Left forelimb (tissue), 1 donor: ENCODE measurements around the gene SLC22A17.

Experiments
- DNase-seq: peaks from one replicate; pipeline ENCODE4 v3.0.0-alpha.2; 2018; ENCODE audit warnings: low spot score

The SLC22A17 gene

DNA sequence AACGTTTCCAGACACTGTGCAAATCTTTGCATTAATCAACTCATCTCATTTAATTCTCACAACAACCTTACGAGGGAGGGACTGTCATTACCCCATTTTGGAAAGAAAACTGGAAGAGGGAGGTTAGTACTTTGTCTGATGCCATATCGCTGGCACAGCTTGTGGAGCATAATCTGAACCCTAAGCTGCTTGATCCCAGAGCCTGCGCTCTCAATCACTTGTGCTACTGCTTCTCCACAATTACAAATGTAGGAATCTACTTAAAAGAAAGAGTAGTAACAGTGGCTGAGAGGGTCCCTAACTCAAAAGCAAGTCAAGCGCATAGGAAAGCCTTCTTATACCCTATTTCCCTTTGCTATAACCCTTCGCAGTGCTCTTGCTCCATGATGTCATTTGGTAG lies 9.1 kb upstream of the SLC22A17 start:
- peak; percentile 4 for DNase-seq

- DNase-seq = peak; percentile 37
Measured at GRCh38 chr14:23361320-23361719, 8.6 kb upstream of the SLC22A17 start.

GRCh38 chr14:23360496-23360895 lies 7.8 kb upstream of the SLC22A17 start:
- peak; percentile 59 for DNase-seq

- DNase-seq = peak; percentile 42
Measured at GRCh38 chr14:23359722-23360447, 7.2 kb upstream of the SLC22A17 start.

- DNase-seq = no peak
Measured at GRCh38 chr14:23359167-23359626, 6.5 kb upstream of the SLC22A17 start.

DNA sequence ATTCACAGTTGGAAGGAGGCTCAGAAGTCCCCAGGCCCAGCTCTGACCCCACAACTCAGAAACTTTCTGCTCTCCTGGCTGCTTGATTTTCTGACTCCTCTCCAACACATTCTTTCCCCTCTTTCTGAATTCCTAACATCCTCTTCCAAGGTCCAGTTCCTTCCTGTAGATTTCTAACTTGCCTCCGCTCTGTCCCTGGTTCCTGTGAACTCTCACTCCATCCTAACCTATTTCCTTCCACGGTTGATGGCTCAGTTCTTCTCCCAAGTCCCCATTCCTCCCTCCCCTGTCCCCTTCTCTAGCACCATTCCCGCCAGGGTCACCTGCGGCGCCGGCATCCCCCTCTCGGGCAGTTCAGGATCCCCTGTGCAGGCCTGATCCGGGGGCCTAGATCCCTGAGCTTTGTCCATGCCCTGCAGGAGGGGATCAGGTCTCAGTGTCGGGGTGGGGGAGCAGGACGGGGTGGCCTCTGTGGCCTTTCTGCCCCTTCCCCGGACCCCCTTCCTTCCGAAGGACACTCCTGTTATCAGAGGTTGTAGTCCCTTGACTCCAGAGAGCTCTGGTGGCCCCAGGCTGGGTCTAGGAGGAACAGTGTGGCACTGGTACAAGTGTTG lies 6.0 kb upstream of the SLC22A17 start:
- peak; percentile 46 for DNase-seq

DNA sequence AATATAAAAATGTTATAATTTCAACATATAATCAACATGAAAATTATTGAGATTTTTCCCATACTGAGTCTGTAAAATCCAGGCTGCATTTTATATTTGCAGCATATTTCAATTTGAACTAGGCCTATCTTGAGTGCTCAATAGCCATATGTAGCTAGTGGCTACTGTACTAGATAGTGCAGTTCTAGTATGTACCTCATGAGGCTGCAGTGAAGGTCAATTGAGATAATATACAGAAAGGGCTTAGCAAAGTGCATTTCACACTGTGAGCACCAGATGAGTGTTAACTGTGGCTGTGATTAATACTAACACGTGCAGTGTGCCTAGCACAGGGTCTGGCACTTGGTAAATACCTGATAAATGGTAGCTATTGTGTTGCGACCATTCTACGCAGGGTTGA lies 5.4 kb upstream of the SLC22A17 start:
- peak; percentile 58 for DNase-seq

- DNase-seq = peak; percentile 49
Measured at GRCh38 chr14:23357261-23357660, 4.6 kb upstream of the SLC22A17 start.

- DNase-seq = peak; percentile 37
Measured at GRCh38 chr14:23356662-23357061, 4.0 kb upstream of the SLC22A17 start.

- peak; percentile 61 for DNase-seq
Measured at GRCh38 chr14:23355871-23356435, 3.3 kb upstream of the SLC22A17 start.

GRCh38 chr14:23354990-23355389 lies 2.3 kb upstream of the SLC22A17 start:
- peak; percentile 46 for DNase-seq

DNA sequence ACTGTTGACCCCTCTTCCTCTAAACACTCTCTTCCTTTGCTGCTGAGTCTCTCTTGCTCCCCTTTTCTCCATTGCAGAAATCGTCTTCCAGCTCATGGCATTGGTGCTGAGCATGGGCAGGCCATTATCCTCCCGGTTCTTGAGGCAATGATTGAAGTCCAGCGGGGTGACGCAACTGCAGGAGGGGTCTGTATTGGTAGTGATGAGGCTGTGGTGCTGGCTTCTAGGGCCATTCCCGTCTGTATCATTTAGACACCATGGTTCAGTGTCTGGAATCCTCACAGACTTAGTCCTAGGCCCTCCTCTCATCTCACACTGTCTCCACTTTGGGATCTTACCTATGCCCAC lies 720 bp upstream of the SLC22A17 start:
- DNase-seq = peak; percentile 2

GRCh38 chr14:23351681-23352505 lies 794 bp downstream of the SLC22A17 start:
- peak; percentile 55 for DNase-seq

DNA sequence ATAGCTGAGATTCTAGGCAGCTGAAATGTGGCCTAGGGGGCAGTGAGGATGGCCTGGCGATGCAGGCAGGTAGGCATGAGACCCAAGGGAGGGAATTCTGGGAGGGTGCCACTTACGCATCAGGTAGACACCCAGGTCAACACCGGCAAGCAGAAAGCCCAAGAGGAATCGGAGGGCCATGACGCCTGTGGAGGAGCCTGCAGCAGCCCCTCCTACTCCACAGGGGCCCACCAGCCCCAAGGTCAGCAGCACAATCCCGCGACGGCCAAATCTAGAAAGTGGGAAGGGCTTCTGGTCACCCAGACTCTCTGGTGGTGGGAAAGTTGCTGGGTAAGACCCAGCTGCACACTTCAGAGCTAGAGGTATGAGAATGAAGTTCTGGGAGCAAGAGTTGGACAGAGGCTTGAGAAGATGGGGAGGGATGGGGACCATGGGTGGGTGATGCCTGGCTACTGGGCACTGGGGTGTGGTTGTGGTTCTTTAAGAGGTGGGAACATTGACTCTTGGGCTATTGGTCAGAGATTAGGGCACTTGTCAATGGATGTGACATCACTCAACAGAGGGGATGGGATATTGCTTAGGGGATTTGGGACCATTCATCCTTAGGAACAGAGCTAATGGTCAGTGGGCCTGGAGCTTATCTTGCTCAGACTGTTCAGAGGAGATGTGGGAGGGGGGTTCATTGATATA lies 3.4 kb downstream of the SLC22A17 start:
- DNase-seq = no peak

GRCh38 chr14:23348297-23348655 lies 4.4 kb downstream of the SLC22A17 start:
- DNase-seq = peak; percentile 41

DNA sequence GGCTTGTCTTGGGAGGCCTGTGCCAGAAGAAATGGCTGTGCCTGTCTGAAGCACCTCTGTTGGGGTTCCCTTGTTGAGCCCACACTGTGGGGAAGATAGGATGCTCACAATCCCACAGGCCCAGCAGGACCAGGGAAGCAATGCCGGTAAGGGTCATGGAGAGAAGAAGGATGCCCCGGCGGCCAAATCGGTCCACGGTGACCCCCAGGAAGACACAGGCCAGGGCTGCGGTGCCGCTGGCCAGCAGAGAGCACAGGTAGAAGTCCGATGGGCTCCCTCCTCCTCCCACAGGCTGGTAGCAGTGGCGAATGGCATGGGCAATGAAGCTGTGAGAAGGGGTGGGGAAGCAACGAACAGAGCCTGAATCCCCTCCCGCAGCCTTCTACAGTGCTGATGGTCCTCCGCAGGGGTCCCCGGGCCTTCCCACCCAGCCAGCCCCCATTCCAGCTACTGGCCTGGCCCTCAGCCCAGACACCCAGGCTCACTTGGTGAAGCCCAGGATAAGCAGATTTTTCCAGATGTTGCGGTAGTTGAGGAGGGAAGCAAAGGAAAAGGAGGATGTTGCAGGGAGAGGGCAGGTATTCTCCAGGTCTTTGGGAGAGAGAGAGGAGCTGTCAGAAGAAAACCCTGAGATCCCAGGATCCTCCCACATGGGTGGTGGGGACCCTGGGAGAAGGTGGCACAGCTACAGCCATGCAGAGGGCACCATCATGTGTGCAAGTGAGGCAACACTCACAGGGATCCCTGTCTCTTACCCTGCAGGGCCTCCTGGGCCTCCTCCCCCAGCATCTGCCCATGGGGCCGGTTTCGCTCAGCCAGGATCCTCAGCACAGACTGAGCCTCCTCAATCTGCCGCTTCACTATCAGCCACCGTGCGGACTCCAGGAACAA lies 5.0 kb downstream of the SLC22A17 start:
- DNase-seq = peak; percentile 63

DNA sequence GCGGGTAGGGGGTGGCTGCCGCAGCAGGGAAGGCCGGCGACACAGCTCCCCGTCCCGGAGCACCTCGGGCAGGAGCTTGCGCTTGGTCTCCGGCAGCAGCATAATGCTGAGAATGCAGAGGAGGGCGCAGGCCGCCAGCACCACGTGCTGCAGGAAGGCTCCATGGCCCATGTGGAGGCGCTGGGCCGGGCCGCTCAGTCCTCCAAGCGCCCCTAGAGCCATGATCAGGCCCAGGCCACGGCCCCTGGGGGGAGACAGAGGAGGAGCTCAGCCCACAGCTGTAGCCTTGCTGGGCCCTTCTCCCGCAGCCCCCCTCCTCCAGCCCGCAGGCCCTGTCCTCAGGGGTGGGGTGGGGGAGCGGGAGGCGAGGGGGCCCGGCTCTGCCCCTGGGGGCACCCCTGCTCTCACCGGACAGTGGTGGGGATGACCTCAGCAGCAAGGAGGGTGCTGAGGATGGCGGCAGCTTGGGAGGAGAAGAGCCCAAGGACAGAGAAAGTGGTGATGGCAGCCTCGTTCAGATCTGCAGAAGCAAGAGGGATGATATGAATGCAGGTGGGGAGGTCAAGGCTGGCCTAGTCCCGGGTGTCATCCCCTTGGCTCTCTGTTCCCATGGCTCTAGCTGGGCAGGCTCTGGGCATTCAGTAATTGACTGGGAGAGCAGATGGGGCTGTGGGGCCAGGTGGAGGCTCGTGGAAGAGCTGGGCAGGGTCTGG lies 5.8 kb downstream of the SLC22A17 start:
- DNase-seq = peak; percentile 52

GRCh38 chr14:23345987-23346692 lies 6.5 kb downstream of the SLC22A17 start:
- DNase-seq = no peak

DNA sequence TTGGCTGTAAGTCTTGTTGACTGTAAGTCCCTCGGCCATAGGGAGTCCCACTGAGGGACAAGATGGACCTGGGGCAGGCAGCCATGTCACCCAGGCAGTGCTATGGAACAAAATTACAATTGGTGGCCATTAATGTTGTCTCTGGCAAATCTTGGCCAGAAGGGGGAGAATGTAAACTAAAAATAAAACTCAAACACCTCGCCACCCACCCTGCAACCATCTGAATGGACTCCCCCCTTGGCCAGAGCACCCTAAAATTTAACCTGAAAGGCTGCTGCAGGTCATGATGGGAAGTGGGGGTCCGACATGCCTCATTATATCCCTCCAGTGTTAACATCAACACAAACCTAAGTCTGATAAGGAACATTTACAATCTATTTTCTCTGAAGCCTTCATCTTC lies 8.2 kb downstream of the SLC22A17 start:
- DNase-seq = peak; percentile 30
